SK-N-SH (cell line): ENCODE measurements around the gene SLC25A44. TPM values are rescaled to one million over a fixed set of nuclear protein-coding genes. Genes with fewer than 3 reads are reported as not detected.

ENCODE experiments used
- CTCF ChIA-PET: fragments of 300-600, 350-600 bp; formaldehyde crosslinking; extraction: SDS; loops from one replicate; lab custom pipeline; 2021; lab: Yijun Ruan, JAX
- POLR2A ChIA-PET: fragments of 350-600 bp; sonication (Branson Sonifier 250); formaldehyde crosslinking; extraction: SDS; loops from one replicate; lab custom pipeline; 2020; ENCODE audit warnings: antibody characterized with exemption, inconsistent platforms; lab: Yijun Ruan, JAX
- DNase-seq: peaks from one replicate; pipeline ENCODE4 v3.0.0; 2012
- H2AFZ ChIP-seq: fragments of 200-600 bp; sonication (generic); 2 replicates; pipeline ENCODE4 v1.8.1; 2016; ENCODE audit warnings: antibody characterized with exemption, mild to moderate bottlenecking, low read depth
- H3F3A ChIP-seq: fragments of 200-600 bp; sonication (generic); replicated peaks from 2 replicates; pipeline ENCODE3; 2016; ENCODE audit warnings: antibody characterized with exemption, mild to moderate bottlenecking; ENCODE audit not compliant: insufficient read depth
- H3K27ac ChIP-seq, 2 experiments: fragments of 200-500 bp in 1 of 2; fragments of 200-600 bp in 1 of 2; sonication (Bioruptor generic) in 1 of 2; sonication (generic), shearing (Covaris generic) in 1 of 2; 2 replicates each; pipeline versions ENCODE4 v1.5.1 to v1.6.1; 2014 to 2016; ENCODE audit warnings: low read depth in 2 of 2, inconsistent platforms in 1 of 2, low read length in 1 of 2, mild to moderate bottlenecking in 1 of 2, mixed read lengths in 1 of 2
- H3K27me3 ChIP-seq: fragments of 200-600 bp; sonication (generic), shearing (Covaris generic); 2 replicates; pipeline ENCODE4 v1.6.1; 2016; ENCODE audit warnings: mixed run types; ENCODE audit not compliant: insufficient read depth
- H3K36me3 ChIP-seq, 2 experiments: fragments of 200-500 bp in 1 of 2; fragments of 200-600 bp in 1 of 2; sonication (Bioruptor generic) in 1 of 2; sonication (generic) in 1 of 2; replicated peaks in 1 of 2; 2 replicates each; pipeline versions ENCODE3 to v1.5.1; 2014 to 2016; ENCODE audit warnings: low read length in 1 of 2, mild to moderate bottlenecking in 1 of 2; ENCODE audit not compliant: insufficient read depth in 2 of 2, control insufficient read depth in 1 of 2
- H3K4me1 ChIP-seq, 2 experiments: fragments of 200-500 bp in 1 of 2; fragments of 200-600 bp in 1 of 2; sonication (Bioruptor generic) in 1 of 2; sonication (generic), shearing (Covaris generic) in 1 of 2; 2 replicates each; pipeline versions ENCODE4 v1.5.1 to v1.6.1; 2014 to 2016; ENCODE audit warnings: low read depth in 1 of 2, low read length in 1 of 2, mixed run types in 1 of 2; ENCODE audit not compliant: insufficient read depth in 2 of 2, control insufficient read depth in 1 of 2
- H3K4me2 ChIP-seq: fragments of 200-600 bp; sonication (generic), shearing (Covaris generic); 2 replicates; pipeline ENCODE4 v1.6.1; 2017; ENCODE audit warnings: mixed run types
- H3K4me3 ChIP-seq, 2 experiments: fragments of 200-500 bp in 1 of 2; fragments of 200-600 bp in 1 of 2; sonication (Bioruptor generic) in 1 of 2; sonication (generic), shearing (Covaris generic) in 1 of 2; 2 replicates each; pipeline versions ENCODE4 v1.5.1 to v1.8.1; 2014 to 2016; ENCODE audit warnings: low read depth in 2 of 2, inconsistent platforms in 1 of 2, low read length in 1 of 2, mild to moderate bottlenecking in 1 of 2, mixed read lengths in 1 of 2, moderate library complexity in 1 of 2
- H3K79me2 ChIP-seq: fragments of 200-600 bp; sonication (generic); 2 replicates; pipeline ENCODE4 v1.8.1; 2017; ENCODE audit warnings: mild to moderate bottlenecking; ENCODE audit not compliant: insufficient read depth
- H3K9ac ChIP-seq: fragments of 200-600 bp; sonication (generic); 2 replicates; pipeline ENCODE4 v1.6.1; 2017; ENCODE audit warnings: mixed run types
- H3K9me2 ChIP-seq: fragments of 200-600 bp; sonication (generic); 2 replicates; pipeline ENCODE4 v1.6.1; 2017; ENCODE audit warnings: mixed run types
- H3K9me3 ChIP-seq: fragments of 200-600 bp; sonication (generic); 2 replicates; pipeline ENCODE4 v1.6.1; 2017; ENCODE audit warnings: mixed run types, mild to moderate bottlenecking, moderate library complexity
- H4K20me1 ChIP-seq: fragments of 200-600 bp; sonication (generic); 2 replicates; pipeline ENCODE4 v1.6.1; 2017; ENCODE audit warnings: mild to moderate bottlenecking, mixed run types; ENCODE audit not compliant: insufficient read depth
- EP300 ChIP-seq, 2 experiments: IDR thresholded peaks; 2 replicates each; pipeline versions ENCODE4 v1.4.0 to v1.6.1; 2012; ENCODE audit warnings: borderline replicate concordance in 1 of 2, low read depth in 1 of 2, low read length in 1 of 2
- EZH2phosphoT487 ChIP-seq: fragments of 200-600 bp; sonication (generic); IDR thresholded peaks from 2 replicates; pipeline ENCODE4 v1.6.1; 2017; ENCODE audit warnings: low read depth, mixed run types, mild to moderate bottlenecking, antibody characterized with exemption, moderate library complexity, borderline replicate concordance
- FOSL2 ChIP-seq: IDR thresholded peaks from 2 replicates; pipeline ENCODE4 v1.4.0; 2012; ENCODE audit warnings: low read depth, mild to moderate bottlenecking, moderate library complexity, borderline replicate concordance
- GABPA ChIP-seq: IDR thresholded peaks from 2 replicates; pipeline ENCODE4 v1.4.0; 2012; ENCODE audit warnings: low read depth, mild to moderate bottlenecking
- MXI1 ChIP-seq: IDR thresholded peaks from 2 replicates; pipeline ENCODE4 v1.6.1; 2012; ENCODE audit warnings: mild to moderate bottlenecking, low read depth, low read length, improper control_type of control experiment
- NFIC ChIP-seq: IDR thresholded peaks from 2 replicates; pipeline ENCODE4 v1.4.0; 2012; ENCODE audit warnings: borderline replicate concordance
- POLR2AphosphoS5 ChIP-seq: IDR thresholded peaks from 2 replicates; pipeline ENCODE4 v1.6.1; 2012; ENCODE audit warnings: low read depth, low read length
- RAD21 ChIP-seq: IDR thresholded peaks from 2 replicates; pipeline ENCODE4 v1.6.1; 2012; ENCODE audit warnings: mild to moderate bottlenecking, low read length
- RCOR1 ChIP-seq: fragments of 150-350 bp; IDR thresholded peaks from 2 replicates; pipeline ENCODE4 v1.6.1; 2017; ENCODE audit warnings: antibody characterized with exemption, low read length
- RFX5 ChIP-seq: IDR thresholded peaks from 2 replicates; pipeline ENCODE4 v1.6.1; 2012; ENCODE audit warnings: mild to moderate bottlenecking, improper control_type of control experiment, low read length
- RXRA ChIP-seq: IDR thresholded peaks from 2 replicates; pipeline ENCODE4 v1.4.0; 2012; ENCODE audit warnings: low read depth, mild to moderate bottlenecking, borderline replicate concordance
- SMC3 ChIP-seq: IDR thresholded peaks from 2 replicates; pipeline ENCODE4 v1.6.1; 2012; ENCODE audit warnings: low read depth, low read length, improper control_type of control experiment
- TCF12 ChIP-seq: IDR thresholded peaks from 2 replicates; pipeline ENCODE4 v1.4.0; 2012
- TEAD4 ChIP-seq: IDR thresholded peaks from 2 replicates; pipeline ENCODE4 v1.4.0; 2012; ENCODE audit warnings: mild to moderate bottlenecking, borderline replicate concordance; ENCODE audit not compliant: insufficient read depth
- YY1 ChIP-seq: IDR thresholded peaks from 2 replicates; pipeline ENCODE4 v1.4.0; 2012; ENCODE audit warnings: low read depth, mild to moderate bottlenecking
- WGBS: methylation state at CpG from one replicate; pipeline ENCODE4 v1.1.6; 2017; ENCODE audit warnings: low lambda C conversion rate; 5-methylcytosine and 5-hydroxymethylcytosine counted together
- polyA plus RNA-seq, 3 experiments: library from polyadenylated mRNA; depleted of rRNA; stranded (reverse); fragments of >200 nt; gene quantifications; 2 replicates each; pipeline ENCODE4 v1.2.3, GENCODE V29; 2012

SLC25A44 gene
- polyA plus RNA-seq, 1 of the 3 experiments (the other 2 are of a cell fraction): 28.5 TPM

GRCh38 chr1:156221986-156222692, 28.2 kb downstream of the SLC25A44 start:
- H3K36me3 ChIP-seq: peaks cover 6 to 27% of the 10 kb centered on the region in 2 experiments
- H3K27ac ChIP-seq: peak overlapping the region in 1 of 2 experiments; percentile 48; a peak in 1 of 4 replicates
- no peak overlapping the region for H3K4me3 ChIP-seq
- no peaks in the 10 kb centered on the region for H3K27me3 ChIP-seq
- no peak for DNase-seq
- no peaks in the 10 kb centered on the region for H4K20me1 ChIP-seq
- ChIA-PET POLR2A (interaction anchor here (0.9 kb wide), 1 partner anchor 9 kb away, joined by 5 read pairs; the partner anchor contains the start of gene PMF1), CTCF (interaction anchor here (1.5 to 6.7 kb wide), 3 partner anchors 38 to 94 kb away, joined by 5 to 50 read pairs (median 11); no protein-coding TSS in a partner anchor)
- TF ChIP-seq SMC3 (no peak), NFIC (no peak), POLR2AphosphoS5 (no peak)
- H3K79me2 ChIP-seq: peaks cover 31% of the 10 kb centered on the region
- H3K9me2 ChIP-seq: no peaks in the 10 kb centered on the region
- no peaks in the 10 kb centered on the region for H3K9me3 ChIP-seq
- H3K9ac ChIP-seq: no peak overlapping the region
- WGBS: 95% methylated on average over 13 of the region's 13 CpGs
- H3K4me1 ChIP-seq: no peaks in the 10 kb centered on the region; a peak in 1 of 4 replicates
- 0 out of 2 replicates have a peak overlapping the region, but pooled peaks have one; percentile 3 for H3K4me2 ChIP-seq
- peaks cover 31% of the 10 kb centered on the region for H3F3A ChIP-seq
- H2AFZ ChIP-seq: no peak overlapping the region

- no peak for DNase-seq
- ChIA-PET POLR2A (interaction anchor here (0.5 to 1.5 kb wide), 3 partner anchors 13 to 217 kb away, joined by 3 to 7 read pairs (median 3); partner anchors contain the start of genes PMF1 and SMG5), CTCF (interaction anchor here (0.6 to 7.1 kb wide), 56 partner anchors 8 to 288 kb away, joined by 3 to 121 read pairs (median 5); partner anchors contain the start of genes LMNA, PAQR6, PMF1 and SLC25A44)
- no peak overlapping the region; a peak in 1 of 4 replicates for H3K4me3 ChIP-seq
- no peak overlapping the region for H3K9ac ChIP-seq
- peaks cover 6 to 20% of the 10 kb centered on the region in 2 experiments for H3K36me3 ChIP-seq
- H3K27me3 ChIP-seq: no peaks in the 10 kb centered on the region
- no peaks in the 10 kb centered on the region; a peak in 1 of 4 replicates for H3K4me1 ChIP-seq
- H2AFZ ChIP-seq: no peak overlapping the region
- peaks cover 15% of the 10 kb centered on the region for H3K79me2 ChIP-seq
- H3F3A ChIP-seq: peaks cover 24% of the 10 kb centered on the region
- H3K9me3 ChIP-seq: no peaks in the 10 kb centered on the region
- 0% methylated on average over 2 of the region's 2 CpGs for WGBS
- H3K4me2 ChIP-seq: no peak overlapping the region
- H3K9me2 ChIP-seq: no peaks in the 10 kb centered on the region
- no peaks in the 10 kb centered on the region for H4K20me1 ChIP-seq
- H3K27ac ChIP-seq: no peak overlapping the region; a peak in 1 of 4 replicates
- no peak for TF ChIP-seq EP300 (IDR thresholded peaks at IDR 0.05; ENCODE audit: borderline replicate concordance in 1 of 2, low read depth in 1 of 2, low read length in 1 of 2)
- TF ChIP-seq YY1: no peak
- no peak for TF ChIP-seq EZH2phosphoT487
- no peak for TF ChIP-seq TEAD4
- TF ChIP-seq GABPA: no peak
- no peak for TF ChIP-seq MXI1
- TF ChIP-seq RFX5: no peak
- TF ChIP-seq TCF12: no peak
- no peak for TF ChIP-seq SMC3
- TF ChIP-seq RCOR1: no peak
- TF ChIP-seq RAD21: no peak
- TF ChIP-seq FOSL2: no peak
- TF ChIP-seq RXRA: no peak
Observed at GRCh38 chr1:156225677-156226014, 31.7 kb downstream of the SLC25A44 start.
